GDM1 (cell line): ENCODE measurements around the gene PPIP5K1.

Experiments used
- DNase-seq: peaks from one replicate; lab custom pipeline; 2025; lab: John Stamatoyannopoulos, UW

Gene PPIP5K1

DNA sequence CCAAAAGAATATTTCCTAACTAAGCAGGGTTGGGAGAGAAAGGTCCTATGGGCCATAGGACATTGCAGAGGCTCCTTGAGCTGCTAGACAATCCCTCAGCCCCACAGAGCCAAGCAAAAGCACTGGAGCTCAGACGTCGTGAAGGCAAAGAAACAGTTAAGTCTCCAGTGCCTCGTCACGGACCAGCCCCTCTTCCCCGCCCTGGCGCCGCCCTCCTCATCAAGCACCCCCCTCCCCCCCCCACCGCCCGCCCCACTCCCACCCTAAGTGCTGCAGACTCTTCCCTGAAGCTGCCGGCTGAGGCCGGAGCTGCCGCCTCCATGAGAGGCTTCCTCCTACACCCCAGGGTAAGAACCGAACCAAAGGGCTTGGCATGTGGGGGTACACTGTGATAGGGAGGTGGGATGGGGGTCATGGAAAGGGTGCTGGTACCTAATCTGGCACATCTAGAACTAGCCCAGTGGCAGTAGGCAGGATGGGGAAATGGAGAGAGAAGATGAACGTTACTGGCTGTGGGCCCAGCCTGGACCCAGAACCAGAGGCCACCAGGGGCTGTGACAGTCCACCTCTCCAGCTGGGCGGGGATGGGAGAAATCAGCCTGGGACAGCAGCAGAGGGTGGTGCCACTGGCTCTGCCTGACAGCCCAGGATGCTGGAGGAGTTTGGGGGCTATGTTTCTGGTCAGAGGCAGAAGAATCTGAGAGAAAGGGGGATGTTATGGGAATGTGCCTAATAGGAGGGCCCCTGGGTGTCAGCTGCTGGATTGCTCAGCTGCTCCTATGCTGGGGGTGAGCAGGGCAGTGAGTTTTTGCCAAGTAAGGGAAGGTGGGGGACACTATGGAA lies 72.4 kb downstream of the PPIP5K1 start, which contains the start of gene MAP1A:
MAP1A (plus strand) TSS at position 255 of the 843 bp plus-strand sequence. CDS start 3,866 bp downstream, outside the sequence.
- DNase-seq, result peak; percentile 19

DNA sequence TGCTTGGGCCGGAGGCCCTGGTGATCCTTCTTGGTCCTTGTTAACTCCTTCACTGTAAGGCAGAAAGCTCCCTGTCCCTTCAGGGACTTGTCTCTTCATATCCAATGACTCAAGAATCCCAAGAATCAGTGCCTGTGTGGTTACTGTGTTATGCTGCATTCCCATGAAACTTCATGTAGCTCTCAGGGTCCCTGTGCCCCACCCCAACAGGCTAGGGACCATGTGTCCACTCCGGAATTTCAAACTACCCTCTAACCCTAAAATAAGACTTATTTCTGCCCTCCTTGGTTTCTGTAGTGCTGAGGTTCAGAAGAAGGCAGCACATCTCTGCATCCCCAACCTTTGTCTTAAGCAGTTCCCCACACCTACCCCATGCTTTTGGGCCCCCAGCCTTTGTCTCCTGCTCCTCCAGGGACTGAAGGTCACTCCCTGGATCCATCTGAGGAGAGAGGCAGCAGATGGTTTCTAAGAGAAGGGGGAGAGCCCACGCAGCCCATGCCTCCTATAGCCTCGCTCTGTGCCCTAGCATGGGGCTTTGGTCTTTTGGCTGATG lies 73.1 kb downstream of the PPIP5K1 start:
- DNase-seq, result no peak

DNA sequence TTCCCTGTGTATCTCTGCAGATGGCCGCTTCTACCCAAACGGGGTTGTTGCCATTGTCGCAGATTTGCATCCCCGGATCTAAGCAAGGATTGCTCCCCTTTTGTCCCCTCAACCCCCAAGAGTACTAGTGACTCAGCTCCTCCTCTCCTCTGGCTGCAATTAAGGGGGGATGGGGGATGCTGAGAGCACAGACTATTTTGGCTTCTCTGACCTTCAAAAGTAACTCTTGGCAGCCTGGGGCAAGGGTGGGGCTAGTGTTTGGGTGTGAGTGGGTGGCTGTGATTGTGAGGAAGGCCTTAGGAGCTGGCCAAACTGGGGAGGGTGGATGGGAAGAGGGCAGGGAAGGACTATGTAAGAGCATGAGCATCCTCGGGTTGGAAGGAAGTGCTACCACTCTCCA lies 73.8 kb downstream of the PPIP5K1 start:
- DNase-seq, result no peak

DNA sequence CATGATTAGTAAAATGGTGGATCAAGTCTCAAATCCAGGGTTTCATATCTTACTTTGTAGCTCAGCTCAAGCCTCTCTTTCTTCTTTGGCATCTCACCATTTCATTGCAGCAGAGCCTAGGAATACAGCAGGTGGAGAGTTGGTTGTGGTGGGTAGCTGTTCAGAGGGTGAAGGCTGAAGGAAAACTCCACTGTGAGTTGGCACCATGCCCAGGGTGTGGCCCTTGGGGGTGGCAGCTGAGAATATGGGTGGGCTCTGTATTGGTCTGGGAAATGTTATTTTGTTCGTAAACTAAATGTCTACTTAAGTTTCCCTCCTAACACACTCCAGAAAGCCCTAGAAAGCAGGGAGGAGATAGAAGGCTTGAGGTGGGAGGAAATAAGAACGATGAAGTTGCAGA lies 74.3 kb downstream of the PPIP5K1 start:
- no peak for DNase-seq

DNA sequence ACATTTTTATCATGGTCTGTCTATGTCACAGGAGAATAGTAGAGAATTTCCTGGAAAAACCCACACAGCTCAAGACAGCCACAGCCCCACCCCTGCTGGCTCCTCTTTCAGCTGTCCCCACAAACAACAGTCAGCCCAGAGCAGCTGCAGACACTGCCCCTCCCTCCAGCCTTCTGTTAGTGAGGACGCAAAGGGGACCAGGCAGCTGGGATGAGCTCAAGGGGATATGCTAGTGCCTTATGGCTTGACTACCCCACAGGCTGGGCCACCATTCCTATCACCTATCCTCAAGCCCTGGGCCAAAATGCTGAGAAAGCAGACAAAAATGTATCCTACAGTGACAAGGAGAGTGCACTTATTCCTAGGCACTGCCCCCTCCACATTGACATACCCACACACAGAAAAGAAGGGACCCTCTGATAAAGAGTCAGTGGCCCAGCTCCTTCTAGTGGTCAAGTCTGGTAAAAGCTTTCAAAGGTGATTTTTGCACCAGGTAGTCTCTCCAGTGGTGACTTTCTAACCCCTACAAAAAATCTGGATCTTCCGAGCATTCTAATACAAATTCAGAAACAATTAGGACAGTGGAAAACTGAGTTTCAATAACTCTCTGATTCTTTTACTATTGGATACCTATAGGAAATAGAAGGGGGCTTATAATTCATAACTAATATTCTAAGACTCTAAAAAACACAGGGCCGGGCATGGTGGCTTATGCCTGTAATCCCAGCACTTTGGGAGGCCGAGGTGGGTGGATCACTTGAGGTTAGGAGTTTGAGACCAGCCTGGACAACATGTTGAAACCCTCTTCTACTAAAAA lies 75.6 kb downstream of the PPIP5K1 start:
- peak; percentile 12 for DNase-seq

DNA sequence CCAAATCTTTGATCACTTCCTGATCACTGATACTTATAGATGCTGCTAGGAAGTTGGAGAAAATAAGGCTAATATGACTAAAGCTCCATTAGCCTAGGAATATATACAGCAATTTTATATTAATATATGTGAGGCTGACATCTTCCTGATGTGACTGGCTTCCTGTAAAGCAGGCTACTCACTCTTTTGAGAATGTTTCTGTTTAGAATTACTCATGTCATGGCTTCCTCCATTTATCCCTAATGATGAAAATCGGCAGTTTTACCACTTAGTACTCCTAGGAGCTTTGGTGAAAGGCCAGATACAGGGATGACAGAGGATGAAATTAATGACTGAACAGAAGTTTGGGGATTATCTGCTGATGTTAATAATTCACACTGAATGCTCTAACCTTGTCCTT lies 76.5 kb downstream of the PPIP5K1 start:
- no peak for DNase-seq

DNA sequence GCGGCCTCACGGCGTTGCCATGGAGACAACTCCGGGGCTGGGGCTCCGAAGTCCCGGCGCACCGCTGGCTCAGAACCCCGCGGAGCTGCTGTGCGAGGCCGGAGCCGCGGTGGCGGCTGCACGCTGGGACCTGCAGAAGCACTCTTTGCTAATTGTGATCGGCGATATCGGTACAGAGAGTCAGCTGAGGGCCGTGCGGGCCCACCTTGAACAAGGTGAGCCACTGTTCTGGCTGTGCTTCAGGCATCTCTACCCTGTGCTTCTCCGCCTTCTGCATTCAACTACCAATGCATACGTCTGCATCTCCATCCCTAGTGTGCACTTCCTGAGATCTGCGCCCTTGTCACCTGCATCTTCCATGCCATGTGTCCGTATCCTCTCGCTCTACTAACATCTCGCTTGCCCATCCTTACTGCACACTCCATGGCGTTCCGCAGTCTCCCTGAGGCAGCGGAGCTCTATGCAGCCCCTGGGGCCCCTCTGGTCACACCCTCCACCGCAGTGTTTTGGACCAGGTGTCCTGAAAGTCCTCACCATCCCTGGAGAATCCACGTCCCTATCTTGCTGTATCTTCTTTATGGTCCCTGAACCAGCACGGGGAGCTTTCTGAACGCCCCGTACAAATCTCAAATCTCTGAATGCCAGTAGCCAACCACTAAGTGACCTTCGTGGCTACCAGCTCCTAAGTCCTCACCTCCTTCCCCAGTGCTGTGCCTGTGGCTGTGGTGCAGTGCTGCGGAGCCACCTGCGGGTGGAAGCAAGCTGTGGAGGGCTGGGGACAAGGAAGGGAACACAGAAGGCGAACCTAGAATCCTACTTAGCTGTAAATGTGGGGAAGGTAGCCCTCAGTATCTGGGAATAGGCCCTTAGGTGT lies 78.8 kb downstream of the PPIP5K1 start:
- DNase-seq, result peak; percentile 16

DNA sequence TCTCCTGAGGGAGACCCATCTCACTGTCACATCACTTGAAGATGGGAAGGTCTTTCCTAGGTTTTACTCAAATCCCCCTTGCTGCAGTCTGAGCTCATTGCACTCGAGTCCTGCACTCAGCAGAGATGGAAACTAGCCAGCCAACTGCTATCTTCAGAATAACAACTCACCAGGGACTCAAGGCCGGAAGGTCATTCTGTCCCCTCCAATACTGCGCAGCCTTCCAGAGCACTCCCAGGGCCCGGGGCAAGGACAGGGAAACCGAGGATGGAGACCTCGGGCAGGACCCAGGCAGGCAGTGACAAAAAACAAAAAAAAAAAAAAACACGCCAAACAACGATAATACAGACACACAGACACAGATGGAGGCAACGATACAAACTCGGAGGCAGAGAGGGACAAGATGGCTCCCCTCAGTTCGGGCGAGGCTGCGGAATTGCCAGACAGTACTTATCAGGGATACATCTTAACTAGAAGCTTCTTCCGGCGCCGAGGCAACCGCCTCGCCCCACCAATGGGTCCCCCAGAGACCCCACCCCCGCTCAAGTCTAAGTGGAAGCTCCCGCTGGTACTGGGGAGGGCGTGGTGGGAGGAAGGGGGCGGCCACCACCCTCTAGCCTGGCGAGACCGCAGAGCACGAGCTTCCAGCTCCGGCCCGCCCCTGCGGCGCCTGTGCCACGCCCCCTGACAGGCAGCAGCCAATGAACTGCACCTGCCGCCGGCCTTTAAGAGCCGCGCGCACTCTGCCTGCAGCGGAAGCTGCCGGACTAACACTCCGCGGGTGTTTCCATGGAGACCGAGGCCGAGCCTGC lies 79.6 kb downstream of the PPIP5K1 start:
- DNase-seq, result peak; percentile 97

DNA sequence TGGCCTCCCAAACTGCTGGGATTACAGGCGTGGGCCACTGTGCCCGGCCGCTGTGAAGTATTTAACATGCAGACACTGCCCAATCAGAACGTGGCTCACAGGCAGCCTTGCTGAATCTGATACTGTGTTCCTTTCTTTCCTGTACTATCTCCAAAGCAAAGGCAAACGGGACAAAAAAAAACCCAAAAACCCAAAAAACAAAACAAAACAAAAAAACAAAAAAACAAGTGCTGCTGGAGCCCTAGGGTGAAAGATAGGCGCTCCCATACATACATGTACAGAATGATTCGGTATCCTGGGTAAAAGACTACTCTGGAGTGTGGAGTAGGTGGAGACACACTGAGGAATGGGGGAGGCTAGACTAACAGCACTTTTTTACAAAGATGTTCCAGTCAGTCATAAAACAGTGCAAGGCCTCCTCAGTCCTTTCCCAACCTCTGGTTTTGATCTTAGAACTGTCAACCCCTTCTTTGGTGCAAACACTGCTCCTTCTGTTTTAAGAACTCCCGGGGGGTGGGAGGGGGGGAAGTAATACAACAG lies 80.3 kb downstream of the PPIP5K1 start:
- no peak for DNase-seq

DNA sequence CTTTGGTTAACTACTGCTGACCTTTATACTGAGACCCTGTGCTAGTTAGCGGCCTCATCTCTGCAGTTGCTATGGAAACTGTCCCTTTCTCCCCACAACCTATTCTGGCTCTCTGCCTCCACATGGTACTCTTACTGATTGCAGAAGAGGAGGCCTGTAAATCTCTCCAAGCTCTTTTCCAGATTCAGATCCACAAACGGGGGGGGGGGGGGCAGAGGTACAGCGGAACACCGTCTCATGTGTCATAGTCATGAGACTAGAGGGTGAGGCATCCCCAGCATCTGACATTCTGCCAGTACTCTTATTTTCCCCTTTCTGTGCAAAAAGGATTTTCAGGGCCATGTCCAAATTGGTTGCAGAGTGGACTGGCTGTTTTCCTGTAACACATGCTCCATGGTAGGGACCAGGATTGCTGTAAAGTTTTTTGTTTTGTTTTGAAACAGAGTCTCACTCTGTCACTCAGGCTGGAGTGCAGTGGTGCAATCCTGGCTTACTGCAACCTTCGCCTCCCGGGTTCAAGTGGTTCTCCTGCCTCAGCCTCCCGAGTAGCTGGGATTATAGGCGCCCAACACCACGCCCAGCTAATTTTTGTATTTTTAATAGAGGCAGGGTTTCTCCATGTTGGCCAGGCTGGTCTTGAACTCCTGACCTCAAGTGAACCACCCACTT lies 80.9 kb downstream of the PPIP5K1 start:
- DNase-seq, result no peak

DNA sequence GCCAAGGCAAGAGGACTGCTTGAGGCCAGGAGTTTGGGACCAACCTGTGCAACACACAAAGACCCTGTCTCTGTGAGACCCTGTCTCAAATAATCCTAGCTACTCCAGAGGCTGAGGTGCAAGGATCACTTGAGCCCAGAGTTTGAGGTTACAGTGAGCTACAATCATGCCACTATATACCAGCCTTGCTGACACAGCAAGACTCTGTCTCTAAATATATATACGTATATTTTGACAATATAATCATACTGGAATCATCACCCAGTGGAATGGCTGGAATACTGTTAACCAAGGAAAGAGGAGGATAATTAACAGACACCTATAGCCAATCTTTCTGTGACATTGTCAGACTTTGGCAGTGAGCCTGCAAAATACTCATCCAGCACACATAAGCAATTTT lies 81.6 kb downstream of the PPIP5K1 start:
- no peak for DNase-seq

DNA sequence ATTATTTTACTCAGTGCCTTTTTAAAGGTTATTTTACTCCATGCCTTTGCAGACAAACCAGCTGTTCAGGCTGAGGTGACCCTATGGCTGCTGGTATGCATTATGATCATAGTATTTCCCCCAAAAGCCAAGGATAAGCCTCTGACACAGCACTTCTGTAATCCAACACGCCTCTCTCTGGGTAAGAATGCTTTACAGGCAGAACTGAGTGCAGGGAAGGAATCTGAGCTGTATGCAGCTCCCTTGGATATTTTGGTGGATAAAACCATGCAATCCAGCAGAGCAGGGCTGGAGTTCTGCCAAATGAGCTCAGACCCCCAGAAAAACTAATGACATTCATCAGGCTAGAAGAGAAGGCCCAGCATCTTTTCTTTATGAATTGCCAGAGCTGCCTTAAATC lies 84.3 kb downstream of the PPIP5K1 start:
- no peak for DNase-seq

DNA sequence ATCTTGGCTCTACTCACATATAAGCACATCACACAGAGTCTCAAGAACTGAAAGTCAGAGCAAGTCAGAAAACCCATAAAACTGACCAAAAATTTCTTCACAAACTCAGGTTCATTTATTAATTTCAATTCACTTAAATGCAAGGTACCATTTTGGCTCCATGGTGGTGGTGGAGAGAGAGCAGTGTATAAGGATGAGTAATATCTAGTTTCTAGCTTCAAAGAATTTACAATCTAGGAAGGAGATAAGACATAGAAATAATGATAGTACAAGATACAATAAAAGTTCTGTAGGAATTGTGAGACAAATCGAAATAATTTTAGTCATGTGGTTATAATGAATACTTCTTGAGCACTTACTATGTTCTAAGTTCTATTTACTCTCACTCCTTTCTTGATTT lies 90.4 kb downstream of the PPIP5K1 start:
- DNase-seq, result no peak

DNA sequence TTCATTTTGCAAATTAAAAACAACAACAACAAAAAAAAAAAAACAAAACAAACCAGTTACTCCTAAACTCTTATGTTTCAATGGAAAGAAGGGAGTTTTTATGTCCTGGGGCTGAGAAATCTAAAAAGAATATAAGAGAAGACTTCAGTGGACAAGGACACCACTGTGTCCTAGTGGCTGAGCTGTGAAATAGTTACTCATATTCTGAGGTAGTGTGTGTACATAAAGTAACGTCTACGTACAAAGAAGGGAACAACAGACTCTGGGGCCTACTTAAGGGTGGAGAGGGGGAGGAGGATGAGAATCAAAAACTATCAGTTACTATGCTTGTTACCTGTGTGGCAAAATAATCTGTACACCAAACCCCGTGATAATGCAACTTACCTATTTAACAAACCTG lies 91.0 kb downstream of the PPIP5K1 start:
- no peak for DNase-seq

DNA sequence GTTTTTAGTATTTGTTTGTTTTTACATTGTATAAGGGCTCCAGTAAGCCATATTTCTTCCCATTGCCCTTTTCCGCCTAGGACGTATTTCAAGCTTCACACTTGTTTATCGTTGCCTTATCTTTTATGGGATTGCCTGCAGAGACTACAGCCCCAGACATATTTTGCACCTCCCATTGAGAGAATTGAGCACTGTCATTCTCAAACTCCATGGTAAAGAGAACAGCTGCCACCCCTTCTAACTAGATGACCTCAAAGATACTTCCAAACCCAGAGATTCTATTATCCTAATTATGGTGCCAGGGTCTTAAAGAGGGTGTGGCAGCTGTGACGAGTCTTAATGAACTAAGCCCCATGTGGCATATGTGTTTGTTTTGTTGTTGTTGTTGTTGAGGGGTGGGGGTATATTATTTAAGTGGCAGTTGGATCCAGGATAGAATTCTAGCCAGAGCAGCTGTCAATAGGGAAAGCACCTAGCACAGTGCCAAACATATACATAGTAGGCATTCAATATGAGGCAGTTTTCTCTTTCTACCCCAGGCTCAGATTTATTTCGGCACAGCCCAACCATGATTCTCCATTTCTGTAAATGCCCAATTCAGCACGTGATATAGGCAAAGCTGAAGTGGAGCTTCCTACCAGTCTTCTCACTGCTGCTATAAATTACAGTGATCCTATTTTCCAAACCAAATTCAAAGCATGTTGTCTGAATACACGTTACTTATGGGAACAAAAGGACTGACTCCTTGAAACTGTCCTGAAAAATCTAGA lies 96.1 kb downstream of the PPIP5K1 start:
- DNase-seq, result no peak

DNA sequence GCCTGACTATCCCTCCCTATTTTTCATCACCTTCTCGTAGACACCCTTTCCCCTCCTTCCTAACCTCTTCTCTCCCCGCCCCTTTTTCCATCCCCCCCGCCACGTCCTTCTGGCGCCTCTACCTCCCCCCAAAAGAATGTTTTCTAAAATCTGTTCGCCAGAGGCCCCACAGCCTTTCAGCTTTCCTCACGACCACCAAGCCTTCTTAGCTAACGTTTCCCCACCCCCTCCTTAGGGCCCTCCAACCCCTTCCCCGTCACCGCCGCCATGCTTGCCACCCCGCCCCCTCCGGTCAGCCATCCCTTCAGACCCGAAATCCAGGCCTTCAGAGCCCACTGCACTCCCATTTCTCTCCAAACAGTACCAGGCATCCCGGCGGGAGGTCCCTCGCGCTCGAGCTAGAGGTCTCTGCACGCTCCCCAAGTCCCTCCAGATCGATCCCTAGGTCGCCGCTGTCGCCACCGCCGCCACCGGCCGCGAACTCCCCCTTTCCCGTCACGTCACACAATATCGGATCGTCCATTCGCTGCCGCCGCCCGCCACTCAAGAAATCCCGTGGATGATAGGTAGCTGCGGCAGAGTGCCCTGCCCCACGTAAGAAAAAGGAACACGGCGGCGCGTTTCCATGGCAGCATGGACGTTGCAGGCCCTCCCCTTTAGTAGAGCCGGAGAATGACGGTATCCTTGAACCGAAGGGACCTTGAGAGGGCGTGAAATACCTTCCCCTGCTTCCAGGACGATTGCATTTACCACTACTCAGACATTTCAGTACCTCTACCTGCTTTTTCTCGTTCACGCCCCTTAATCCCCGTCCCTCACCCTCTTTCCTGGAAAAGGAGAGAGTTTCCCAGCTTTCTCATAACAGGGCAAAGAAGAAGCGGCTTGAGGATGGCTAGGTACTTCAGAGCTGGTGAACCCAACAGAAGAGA lies 97.1 kb downstream of the PPIP5K1 start, which contains the start of gene TP53BP1:
TP53BP1 (minus strand) TSS at position 484 of the 929 bp plus-strand sequence; CDS start at position 371, 113 bp downstream.
- peak; percentile 89 for DNase-seq

DNA sequence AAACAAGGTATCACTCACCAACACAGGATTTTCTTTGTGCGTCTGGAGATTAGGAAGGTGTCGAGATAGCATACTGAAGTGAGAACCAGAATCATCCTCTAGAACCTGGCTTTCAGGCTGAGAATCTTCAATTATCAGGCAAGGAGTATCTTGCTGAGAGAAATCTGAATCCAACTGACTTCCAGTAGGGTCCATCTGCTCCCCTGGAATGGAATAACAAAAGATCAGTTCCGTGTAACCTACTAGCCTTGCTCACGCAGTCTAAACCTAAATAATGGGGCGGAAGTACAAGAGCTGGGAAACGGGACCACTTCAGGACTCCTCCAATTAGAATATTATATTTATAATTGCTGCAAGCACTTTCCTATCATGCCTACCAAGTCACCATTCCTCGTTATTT lies 97.7 kb downstream of the PPIP5K1 start:
- no peak for DNase-seq

DNA sequence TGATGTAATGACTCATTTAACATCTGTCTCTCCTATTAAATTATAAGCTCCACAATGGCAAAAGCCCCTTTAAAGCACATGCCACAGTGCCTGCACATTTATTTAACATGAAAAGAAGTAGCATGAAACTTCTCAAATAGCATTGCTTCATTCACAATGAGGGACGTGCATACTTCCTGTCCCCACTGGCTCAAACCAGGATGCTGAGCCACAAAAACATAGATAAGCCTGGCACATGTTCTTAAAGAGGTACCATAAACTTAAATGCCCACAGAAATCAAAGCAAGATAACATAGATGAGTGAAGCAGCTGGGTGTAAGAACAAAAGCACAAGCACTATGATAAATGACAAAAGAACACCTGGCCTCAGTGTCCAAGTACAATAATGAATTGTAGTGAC lies 100.8 kb downstream of the PPIP5K1 start:
- no peak for DNase-seq
